Fibroblast of the conjunctiva (primary cell): ENCODE measurements around the gene NLRP3.

Source experiments
- DNase-seq: peaks from one replicate; pipeline ENCODE4 v3.0.0-alpha.2; 2010; ENCODE audit warnings: low read depth

The NLRP3 gene

GRCh38 chr1:247437551-247438505, 21.9 kb downstream of the NLRP3 start:
- no peak for DNase-seq

GRCh38 chr1:247440001-247440620, 24.1 kb downstream of the NLRP3 start:
- DNase-seq = no peak

- no peak for DNase-seq
These were observed 25.6 kb downstream of the NLRP3 start for GRCh38 chr1:247441606-247442005.

GRCh38 chr1:247442164-247442563, 26.2 kb downstream of the NLRP3 start:
- no peak for DNase-seq

- no peak for DNase-seq
These were observed 27.7 kb downstream of the NLRP3 start for GRCh38 chr1:247443641-247444040.

- no peak for DNase-seq
These were observed 28.6 kb downstream of the NLRP3 start for GRCh38 chr1:247444571-247444970.

- DNase-seq = no peak
These were observed 29.8 kb downstream of the NLRP3 start for GRCh38 chr1:247445526-247446356.

GRCh38 chr1:247447162-247447909, 31.4 kb downstream of the NLRP3 start:
- no peak for DNase-seq

- DNase-seq = peak; percentile 30
These were observed 32.3 kb downstream of the NLRP3 start for GRCh38 chr1:247448107-247448791.

- no peak for DNase-seq
These were observed 35.5 kb downstream of the NLRP3 start for GRCh38 chr1:247451388-247452010.

GRCh38 chr1:247452447-247453039, 36.6 kb downstream of the NLRP3 start:
- DNase-seq = no peak

GRCh38 chr1:247453245-247453644, 37.3 kb downstream of the NLRP3 start:
- no peak for DNase-seq

GRCh38 chr1:247453997-247454396, 38.0 kb downstream of the NLRP3 start:
- no peak for DNase-seq

- no peak for DNase-seq
These were observed 40.0 kb downstream of the NLRP3 start for GRCh38 chr1:247456021-247456420.

- no peak for DNase-seq
These were observed 41.1 kb downstream of the NLRP3 start for GRCh38 chr1:247456914-247457639.

GRCh38 chr1:247459507-247459906, 43.5 kb downstream of the NLRP3 start:
- DNase-seq = no peak

GRCh38 chr1:247465796-247466195, 49.8 kb downstream of the NLRP3 start:
- DNase-seq = no peak

GRCh38 chr1:247467129-247467528, 51.2 kb downstream of the NLRP3 start:
- no peak for DNase-seq

- DNase-seq = no peak
These were observed 52.6 kb downstream of the NLRP3 start for GRCh38 chr1:247468481-247469140.
